HL-60 (cell line): ENCODE measurements around the gene CCL19.

Experiments
- DNase-seq, 2 experiments: peaks; one replicate each; pipeline ENCODE4 v3.0.0-alpha.2; 2010 to 2020; ENCODE audit warnings: low read depth in 1 of 2, low spot score in 1 of 2
- H3K27ac ChIP-seq: fragments of 250-450 bp; sonication (Bioruptor Pico); replicated peaks from 2 replicates; pipeline ENCODE4 v1.5.1; 2020; ENCODE audit warnings: mild to moderate bottlenecking, moderate library complexity
- H3K27me3 ChIP-seq: fragments of 250-450 bp; sonication (Bioruptor Pico); 2 replicates; pipeline ENCODE4 v1.5.1; 2021; ENCODE audit warnings: mild to moderate bottlenecking, moderate library complexity; ENCODE audit not compliant: insufficient read depth, poor library complexity, severe bottlenecking
- H3K4me3 ChIP-seq: replicated peaks from 2 replicates; pipeline ENCODE4 v1.5.1; 2011; ENCODE audit warnings: mild to moderate bottlenecking, control low read depth, low read length; ENCODE audit not compliant: insufficient read depth
- CTCF ChIP-seq: IDR thresholded peaks from one replicate; pipeline ENCODE4 v1.5.1; 2011; ENCODE audit warnings: low read length, control low read depth, inconsistent platforms; ENCODE audit not compliant: insufficient read depth
- GABPA ChIP-seq: IDR thresholded peaks from 2 replicates; pipeline ENCODE4 v1.6.1; 2012; ENCODE audit warnings: low read depth
- POLR2AphosphoS5 ChIP-seq: IDR thresholded peaks from 2 replicates; pipeline ENCODE4 v1.6.1; 2012; ENCODE audit warnings: low read depth
- REST ChIP-seq: IDR thresholded peaks from 2 replicates; pipeline ENCODE4 v1.6.1; 2012; ENCODE audit warnings: low read depth; ENCODE audit not compliant: insufficient replicate concordance
- SPI1 ChIP-seq: IDR thresholded peaks from 2 replicates; pipeline ENCODE4 v1.6.1; 2012; ENCODE audit warnings: low read depth, mild to moderate bottlenecking, borderline replicate concordance

Gene CCL19

GRCh38 chr9:34701023-34701768 is 10.1 kb upstream of the CCL19 start:
- Histone ChIP-seq H3K27me3 (peaks cover 10% of the 10 kb centered on the region), H3K27ac (no peak overlapping the region), H3K4me3 (peak overlapping the region; percentile 35)
- no peak for TF ChIP-seq SPI1
- peak; percentile 24 for TF ChIP-seq CTCF
- peak; percentile 29 to 53 for DNase-seq

GRCh38 chr9:34694811-34695210 is 3.7 kb upstream of the CCL19 start:
- TF ChIP-seq REST (no peak), SPI1 (no peak), GABPA (no peak), POLR2AphosphoS5 (no peak), CTCF (no peak)
- no peak for DNase-seq
- Histone ChIP-seq H3K27ac (no peak overlapping the region), H3K4me3 (no peak overlapping the region), H3K27me3 (no peaks in the 10 kb centered on the region)

GRCh38 chr9:34693560-34693959 is 2.5 kb upstream of the CCL19 start:
- Histone ChIP-seq H3K27ac (no peak overlapping the region), H3K27me3 (no peaks in the 10 kb centered on the region), H3K4me3 (no peak overlapping the region)
- no peak for TF ChIP-seq REST
- TF ChIP-seq POLR2AphosphoS5 = no peak
- no peak for TF ChIP-seq CTCF
- TF ChIP-seq GABPA = no peak
- no peak for TF ChIP-seq SPI1
- DNase-seq = no peak

- no peak for DNase-seq
- H3K27ac ChIP-seq = no peak overlapping the region
- no peak overlapping the region for H3K4me3 ChIP-seq
- H3K27me3 ChIP-seq = no peaks in the 10 kb centered on the region
- no peak for TF ChIP-seq POLR2AphosphoS5
- no peak for TF ChIP-seq CTCF
- no peak for TF ChIP-seq REST
- no peak for TF ChIP-seq GABPA
- no peak for TF ChIP-seq SPI1
Observed at GRCh38 chr9:34691936-34692315, 850 bp upstream of the CCL19 start.
